ENCODE results near the gene ARHGAP15.

The ARHGAP15 gene

GRCh38 chr2:143246815-143247744, 117.9 kb downstream of the ARHGAP15 start:
- no peak overlapping the region for H2AFZ ChIP-seq (ENCODE audit: low read depth)
- no peaks in the 10 kb centered on the region for H3K79me2 ChIP-seq (ENCODE audit: insufficient read depth, low read depth)

GRCh38 chr2:143248631-143249030, 119.4 kb downstream of the ARHGAP15 start:
- Histone ChIP-seq H4K20me1 (ENCODE audit: insufficient read depth) (no peaks in the 10 kb centered on the region), H3K9ac (no peak overlapping the region), H3K79me2 (ENCODE audit: insufficient read depth, low read depth) (no peaks in the 10 kb centered on the region), H3K4me3 (IDR thresholded peaks at IDR 0.05; ENCODE audit: insufficient read depth, low read depth, low read length) (no peak overlapping the region), H3K4me1 (ENCODE audit: low read depth, poor library complexity, severe bottlenecking) (no peaks in the 10 kb centered on the region), H2AFZ (ENCODE audit: low read depth) (no peak overlapping the region), H3K27me3 (ENCODE audit: insufficient read depth, low read depth) (no peaks in the 10 kb centered on the region), H3K36me3 (ENCODE audit: insufficient read depth) (no peaks in the 10 kb centered on the region), H3K4me2 (no peak overlapping the region), H3K27ac (no peak overlapping the region)
- TF ChIP-seq, protein P1, sequence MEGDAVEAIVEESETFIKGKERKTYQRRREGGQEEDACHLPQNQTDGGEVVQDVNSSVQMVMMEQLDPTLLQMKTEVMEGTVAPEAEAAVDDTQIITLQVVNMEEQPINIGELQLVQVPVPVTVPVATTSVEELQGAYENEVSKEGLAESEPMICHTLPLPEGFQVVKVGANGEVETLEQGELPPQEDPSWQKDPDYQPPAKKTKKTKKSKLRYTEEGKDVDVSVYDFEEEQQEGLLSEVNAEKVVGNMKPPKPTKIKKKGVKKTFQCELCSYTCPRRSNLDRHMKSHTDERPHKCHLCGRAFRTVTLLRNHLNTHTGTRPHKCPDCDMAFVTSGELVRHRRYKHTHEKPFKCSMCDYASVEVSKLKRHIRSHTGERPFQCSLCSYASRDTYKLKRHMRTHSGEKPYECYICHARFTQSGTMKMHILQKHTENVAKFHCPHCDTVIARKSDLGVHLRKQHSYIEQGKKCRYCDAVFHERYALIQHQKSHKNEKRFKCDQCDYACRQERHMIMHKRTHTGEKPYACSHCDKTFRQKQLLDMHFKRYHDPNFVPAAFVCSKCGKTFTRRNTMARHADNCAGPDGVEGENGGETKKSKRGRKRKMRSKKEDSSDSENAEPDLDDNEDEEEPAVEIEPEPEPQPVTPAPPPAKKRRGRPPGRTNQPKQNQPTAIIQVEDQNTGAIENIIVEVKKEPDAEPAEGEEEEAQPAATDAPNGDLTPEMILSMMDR (conservative IDR thresholded peaks at IDR 0.05; ENCODE audit: low read depth, low read length) = no peak

More at GRCh38 chr2:143246815-143247744, 117.9 kb downstream of the ARHGAP15 start:
- no peaks in the 10 kb centered on the region for H3K4me1 ChIP-seq (ENCODE audit: low read depth, poor library complexity, severe bottlenecking)
- no peaks in the 10 kb centered on the region for H4K20me1 ChIP-seq (ENCODE audit: insufficient read depth)
- no peaks in the 10 kb centered on the region for H3K36me3 ChIP-seq (ENCODE audit: insufficient read depth)
- H3K4me2 ChIP-seq = no peak overlapping the region
- H3K9ac ChIP-seq = no peak overlapping the region
- TF ChIP-seq, protein P1 (conservative IDR thresholded peaks at IDR 0.05; ENCODE audit: low read depth, low read length) = no peak
- no peaks in the 10 kb centered on the region for H3K27me3 ChIP-seq (ENCODE audit: insufficient read depth, low read depth)
- no peak overlapping the region for H3K4me3 ChIP-seq (IDR thresholded peaks at IDR 0.05; ENCODE audit: insufficient read depth, low read depth, low read length)
- H3K27ac ChIP-seq = no peak overlapping the region

DNA sequence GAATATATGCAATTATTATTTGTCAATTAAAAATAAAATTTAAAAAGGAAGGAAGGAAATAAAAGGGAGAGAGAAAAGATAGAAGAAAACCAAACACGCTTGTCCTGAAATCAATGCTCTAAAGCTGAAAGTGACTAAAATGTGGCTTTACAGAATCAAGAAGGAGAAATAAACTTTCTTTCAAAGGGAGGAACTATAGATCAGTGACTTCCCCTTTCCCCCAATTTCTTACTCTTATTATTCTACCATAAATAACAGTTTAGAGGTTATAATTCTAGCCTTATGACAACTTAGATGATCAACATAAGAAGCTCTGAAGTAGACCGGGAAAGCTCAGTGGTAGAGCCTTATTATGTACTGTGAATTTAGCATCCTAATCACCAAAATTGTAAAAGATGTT, 122.5 kb downstream of the ARHGAP15 start:
- Histone ChIP-seq H2AFZ (ENCODE audit: low read depth) (no peak overlapping the region), H3K79me2 (ENCODE audit: insufficient read depth, low read depth) (no peaks in the 10 kb centered on the region), H3K27me3 (ENCODE audit: insufficient read depth, low read depth) (no peaks in the 10 kb centered on the region), H3K4me2 (no peak overlapping the region), H3K9ac (no peak overlapping the region), H4K20me1 (ENCODE audit: insufficient read depth) (no peaks in the 10 kb centered on the region), H3K36me3 (ENCODE audit: insufficient read depth) (no peaks in the 10 kb centered on the region), H3K4me3 (IDR thresholded peaks at IDR 0.05; ENCODE audit: insufficient read depth, low read depth, low read length) (no peak overlapping the region), H3K27ac (no peak overlapping the region), H3K4me1 (ENCODE audit: low read depth, poor library complexity, severe bottlenecking) (no peaks in the 10 kb centered on the region)
- TF ChIP-seq, protein P1 (conservative IDR thresholded peaks at IDR 0.05; ENCODE audit: low read depth, low read length) = no peak

GRCh38 chr2:143252138-143252907, 123.1 kb downstream of the ARHGAP15 start:
- H4K20me1 ChIP-seq (ENCODE audit: insufficient read depth) = no peaks in the 10 kb centered on the region
- H2AFZ ChIP-seq (ENCODE audit: low read depth) = no peak overlapping the region
- H3K79me2 ChIP-seq (ENCODE audit: insufficient read depth, low read depth) = no peaks in the 10 kb centered on the region
- H3K27me3 ChIP-seq (ENCODE audit: insufficient read depth, low read depth) = no peaks in the 10 kb centered on the region
- no peak overlapping the region for H3K9ac ChIP-seq
- no peaks in the 10 kb centered on the region for H3K36me3 ChIP-seq (ENCODE audit: insufficient read depth)
- no peak overlapping the region for H3K4me2 ChIP-seq
- H3K27ac ChIP-seq = no peak overlapping the region
- no peak overlapping the region for H3K4me3 ChIP-seq (IDR thresholded peaks at IDR 0.05; ENCODE audit: insufficient read depth, low read depth, low read length)
- H3K4me1 ChIP-seq (ENCODE audit: low read depth, poor library complexity, severe bottlenecking) = no peaks in the 10 kb centered on the region
- TF ChIP-seq, protein P1 (conservative IDR thresholded peaks at IDR 0.05; ENCODE audit: low read depth, low read length) = no peak

All from KMS-11 (cell line).